Activated T-helper 1 cell treated with anti-CD3 and anti-CD28 coated beads, Interleukin-12 subunit alpha, Interleukin-12 subunit beta, Interleukin-2, Interleukin-4 antibody, amounts not matched to agents 30 ng/mL and 10 ng/mL and 1 ng/mL, durations not matched to agents 14 hours and 24 hours and 36 hours (primary cell): ENCODE measurements around the gene EN2. TPM values are rescaled to one million over a fixed set of nuclear protein-coding genes. Genes with fewer than 3 reads are reported as not detected.
"Not testable (repeated sequence)": the region's sequence is repeated elsewhere in the genome, so short reads cannot be mapped to it uniquely, and the experiment has no call there.

Experiments
- DNase-seq: peaks from one replicate; pipeline ENCODE4 v3.0.0; 2021; ENCODE audit warnings: low spot score
- H3K27ac Mint-ChIP-seq: one replicate; pipeline ENCODE4 v1.8.0; 2021; ENCODE audit warnings: mild to moderate bottlenecking, mixed read lengths
- H3K27me3 Mint-ChIP-seq: one replicate; pipeline ENCODE4 v1.8.0; 2022; ENCODE audit warnings: mild to moderate bottlenecking, moderate library complexity, mixed read lengths; ENCODE audit not compliant: insufficient read depth
- H3K36me3 Mint-ChIP-seq: one replicate; pipeline ENCODE4 v1.8.0; 2021; ENCODE audit warnings: low read depth, mixed read lengths
- H3K4me1 Mint-ChIP-seq: one replicate; pipeline ENCODE4 v1.8.0; 2021; ENCODE audit warnings: low read depth, mixed read lengths
- H3K4me3 Mint-ChIP-seq: one replicate; pipeline ENCODE4 v1.8.0; 2021; ENCODE audit warnings: mild to moderate bottlenecking, moderate library complexity, mixed read lengths
- H3K9me3 Mint-ChIP-seq: one replicate; pipeline ENCODE4 v1.8.0; 2021; ENCODE audit warnings: mixed read lengths
- intact Hi-C: fragments of 100-400 bp; cut with micrococcal nuclease; formaldehyde crosslinking; loops from one replicate; pipeline ENCODE4 v1.15.1; 2024
- total RNA-seq: library from RNA; stranded (reverse); gene quantifications from 2 replicates; pipeline ENCODE4 v1.2.3, GENCODE V29; 2022

EN2 gene
- total RNA-seq, 1 donor from 2014 or later = not detected

DNA sequence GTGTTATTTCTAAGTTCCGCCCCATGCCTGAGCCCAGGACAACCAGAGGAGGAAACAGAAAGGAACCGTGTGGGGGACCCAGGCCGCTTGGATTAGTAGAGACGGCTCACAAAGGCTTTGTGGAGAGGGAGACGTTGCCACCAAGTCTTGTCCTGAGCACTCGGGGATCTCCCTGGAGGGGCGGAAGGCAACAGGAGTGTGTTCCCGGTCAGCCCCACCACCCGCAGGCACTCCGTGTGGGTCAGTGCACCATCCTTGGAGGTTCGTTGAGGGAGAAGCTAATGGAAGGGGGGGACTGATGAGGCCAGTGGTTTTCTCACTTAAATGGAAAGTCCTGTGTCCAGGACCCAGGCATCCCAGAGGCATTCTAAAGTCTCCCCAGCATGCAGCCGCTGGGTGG is 26.7 kb upstream of the EN2 start:
- intact Hi-C loops = no loop called here
- Mint-ChIP-seq H3K27ac (no peak overlapping the region), H3K36me3 (no peaks in the 10 kb centered on the region), H3K27me3 (peaks cover 17% of the 10 kb centered on the region), H3K9me3 (no peaks in the 10 kb centered on the region), H3K4me1 (no peaks in the 10 kb centered on the region), H3K4me3 (no peak overlapping the region)
- no peak for DNase-seq

DNA sequence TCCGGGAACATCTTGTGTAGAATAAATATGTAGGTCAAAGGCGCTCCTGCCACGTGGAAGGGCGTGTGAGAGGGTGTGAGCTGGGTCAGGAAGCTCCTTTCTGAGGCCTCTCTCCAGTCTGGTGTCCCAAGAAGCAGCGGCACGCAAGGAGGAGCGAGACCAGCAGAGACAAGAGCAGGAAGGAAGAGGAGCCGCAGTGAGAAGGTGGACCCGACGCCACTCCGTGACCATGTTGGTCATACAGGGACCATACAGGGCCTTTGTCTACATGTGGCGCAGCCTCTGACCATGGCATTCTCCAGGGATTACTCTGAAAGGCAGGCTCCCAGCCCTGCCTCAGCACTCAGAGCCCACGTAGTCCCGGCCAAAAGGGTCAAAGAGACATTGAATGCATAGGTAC is 26.2 kb upstream of the EN2 start:
- DNase-seq = no peak
- H3K27ac Mint-ChIP-seq = no peak overlapping the region
- peaks cover 21% of the 10 kb centered on the region for H3K27me3 Mint-ChIP-seq
- intact Hi-C loops = no loop called here
- H3K9me3 Mint-ChIP-seq = no peaks in the 10 kb centered on the region
- no peaks in the 10 kb centered on the region for H3K36me3 Mint-ChIP-seq
- no peaks in the 10 kb centered on the region for H3K4me1 Mint-ChIP-seq
- no peak overlapping the region for H3K4me3 Mint-ChIP-seq

DNA sequence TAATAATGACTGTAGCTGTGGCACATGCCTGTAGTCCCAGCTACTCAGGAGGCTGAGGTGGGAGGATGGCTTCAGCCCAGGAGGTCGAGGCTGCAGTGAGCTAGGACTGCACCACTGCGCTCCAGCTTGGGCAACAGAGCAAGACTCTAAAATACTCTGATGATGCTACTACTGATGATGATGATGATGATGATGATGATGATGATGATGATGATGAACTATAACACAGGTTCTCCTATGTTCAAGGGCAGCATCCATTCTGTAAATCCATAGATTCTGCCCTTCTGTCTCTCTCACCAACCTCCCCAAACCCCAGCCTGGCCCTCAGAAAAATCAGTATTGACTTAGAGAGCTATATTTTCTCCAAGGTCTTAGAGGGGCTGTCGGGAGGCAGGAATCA is 22.8 kb upstream of the EN2 start:
- Mint-ChIP-seq H3K36me3 (no peaks in the 10 kb centered on the region), H3K27me3 (peaks cover 20% of the 10 kb centered on the region), H3K9me3 (no peaks in the 10 kb centered on the region), H3K27ac (no peak overlapping the region), H3K4me3 (no peak overlapping the region), H3K4me1 (no peaks in the 10 kb centered on the region)
- DNase-seq = no peak
- intact Hi-C loops = no loop called here

DNA sequence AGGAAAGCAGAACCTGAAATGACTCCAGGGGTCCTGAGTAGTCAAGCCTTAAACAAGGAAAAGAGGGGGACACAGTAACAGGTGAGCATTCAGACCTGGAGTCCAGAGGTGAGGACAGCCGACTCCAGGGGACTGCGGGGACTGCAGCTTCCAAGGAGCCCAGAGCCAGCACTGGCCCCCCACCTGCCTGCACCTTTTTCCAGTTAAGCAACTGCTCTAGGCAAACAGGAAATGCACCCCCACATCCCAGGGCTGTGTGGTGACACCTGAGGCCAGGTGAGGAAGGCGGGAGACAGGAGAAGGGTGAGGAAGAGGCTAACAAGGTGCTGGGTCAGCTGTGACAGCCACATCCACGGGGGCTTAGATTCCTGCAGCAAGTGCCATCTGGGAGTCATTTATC is 20.1 kb upstream of the EN2 start:
- Mint-ChIP-seq H3K4me3 (no peak overlapping the region), H3K9me3 (no peaks in the 10 kb centered on the region), H3K27me3 (peaks cover 17% of the 10 kb centered on the region), H3K27ac (no peak overlapping the region), H3K36me3 (no peaks in the 10 kb centered on the region), H3K4me1 (no peaks in the 10 kb centered on the region)
- intact Hi-C loops = no loop called here
- DNase-seq = no peak

DNA sequence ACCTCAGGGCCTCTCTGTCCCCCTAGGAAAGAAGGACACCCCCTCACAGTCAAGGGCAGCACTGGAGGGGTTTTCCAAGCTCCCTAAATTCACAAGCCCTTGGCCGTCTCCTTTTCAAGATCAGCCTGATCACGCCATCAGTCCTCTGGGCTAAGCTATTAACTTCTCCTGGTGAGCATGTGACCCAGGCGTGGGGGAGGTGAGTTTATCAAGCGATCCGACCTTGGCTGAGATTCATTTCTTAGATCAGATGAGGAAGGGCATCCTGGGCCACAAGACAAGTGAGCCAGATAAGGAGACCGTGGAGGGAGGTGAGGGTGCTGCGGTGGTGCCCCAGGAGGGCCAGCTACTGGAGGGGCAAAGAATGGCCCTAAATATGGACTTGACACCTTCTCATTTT is 19.2 kb upstream of the EN2 start:
- H3K36me3 Mint-ChIP-seq = no peaks in the 10 kb centered on the region
- no peak overlapping the region for H3K27ac Mint-ChIP-seq
- peaks cover 22% of the 10 kb centered on the region for H3K27me3 Mint-ChIP-seq
- intact Hi-C loops = no loop called here
- H3K9me3 Mint-ChIP-seq = no peaks in the 10 kb centered on the region
- DNase-seq = no peak
- H3K4me3 Mint-ChIP-seq = no peak overlapping the region
- H3K4me1 Mint-ChIP-seq = no peaks in the 10 kb centered on the region

DNA sequence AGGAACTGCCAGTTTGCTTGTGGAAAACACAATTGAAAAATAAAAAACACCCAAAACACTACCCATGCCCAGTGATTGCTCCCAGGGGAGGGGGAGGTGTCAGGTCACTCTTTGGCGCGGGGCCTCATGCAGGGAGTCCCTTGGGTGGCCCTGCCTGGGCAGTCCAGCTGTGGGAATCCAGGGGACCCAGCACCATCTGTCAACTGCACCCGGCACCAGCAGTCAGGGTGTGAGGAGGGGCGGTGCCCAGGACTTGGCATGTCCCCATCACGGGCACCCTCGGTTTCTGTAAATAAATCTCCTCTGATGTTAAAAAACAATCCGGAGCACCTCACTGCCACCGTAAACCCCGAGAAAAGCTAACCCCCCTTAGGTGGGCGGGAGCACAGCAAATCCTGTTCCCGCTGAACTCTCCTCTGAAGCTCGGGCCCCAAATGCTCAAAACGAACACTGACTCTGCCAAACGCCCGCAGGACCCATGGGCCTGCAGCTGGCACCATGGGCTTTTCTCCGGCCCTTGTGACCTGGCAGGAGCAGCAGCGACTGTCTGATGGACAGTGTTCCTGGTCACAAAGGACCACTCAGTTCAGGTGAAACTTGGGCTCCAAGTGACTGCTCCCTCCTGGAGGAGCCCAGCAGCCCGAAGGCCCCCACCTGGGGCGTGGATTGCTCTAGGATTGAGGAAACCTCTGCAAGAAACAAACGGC is 18.5 kb upstream of the EN2 start:
- H3K27me3 Mint-ChIP-seq = peaks cover 25% of the 10 kb centered on the region
- no peak overlapping the region for H3K27ac Mint-ChIP-seq
- intact Hi-C loops = no loop called here
- DNase-seq = no peak
- H3K4me1 Mint-ChIP-seq = no peaks in the 10 kb centered on the region
- no peaks in the 10 kb centered on the region for H3K9me3 Mint-ChIP-seq
- no peaks in the 10 kb centered on the region for H3K36me3 Mint-ChIP-seq
- H3K4me3 Mint-ChIP-seq = no peak overlapping the region

DNA sequence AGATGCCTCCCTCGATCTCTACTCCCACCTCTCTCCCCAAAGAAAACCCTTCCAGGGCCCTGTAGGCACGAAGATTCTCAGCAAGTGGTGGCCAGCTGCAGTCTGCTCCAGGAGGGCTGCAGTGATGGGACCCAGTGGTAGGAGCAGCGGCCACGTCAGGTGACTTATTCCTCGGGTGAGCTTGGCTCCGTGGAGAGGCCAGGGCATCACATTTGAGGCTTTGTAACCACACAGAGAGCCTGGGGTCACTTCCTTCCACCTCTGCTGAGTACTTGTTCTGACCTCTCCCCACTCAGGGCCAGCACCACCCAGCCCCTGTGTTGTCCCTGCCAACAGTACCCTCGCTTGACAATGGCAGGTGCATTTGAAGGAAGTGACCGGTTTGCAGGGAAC is 17.9 kb upstream of the EN2 start:
- H3K4me1 Mint-ChIP-seq = no peaks in the 10 kb centered on the region
- H3K27ac Mint-ChIP-seq = no peak overlapping the region
- no peaks in the 10 kb centered on the region for H3K9me3 Mint-ChIP-seq
- intact Hi-C loops = no loop called here
- no peaks in the 10 kb centered on the region for H3K36me3 Mint-ChIP-seq
- no peak overlapping the region for H3K4me3 Mint-ChIP-seq
- H3K27me3 Mint-ChIP-seq = peaks cover 29% of the 10 kb centered on the region
- no peak for DNase-seq

DNA sequence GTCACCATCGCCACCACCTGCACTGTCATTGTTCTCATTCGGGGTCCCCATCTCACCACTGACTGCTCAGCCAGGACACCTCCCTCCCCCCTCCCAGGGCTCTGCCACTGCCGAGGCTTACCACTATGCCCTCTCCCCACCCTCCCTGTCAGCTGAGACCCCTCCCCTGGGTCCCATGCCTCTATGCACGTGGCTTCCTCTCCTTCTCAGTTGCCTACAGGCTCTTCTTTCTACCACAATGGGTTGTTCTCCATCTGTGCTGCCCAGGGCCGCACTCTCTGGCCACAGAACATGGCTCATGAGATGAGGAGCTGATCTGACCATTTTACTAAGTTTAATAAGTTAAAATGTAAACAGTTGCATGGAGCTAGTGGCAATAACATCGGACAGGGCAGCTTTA is 16.1 kb upstream of the EN2 start:
- no peaks in the 10 kb centered on the region for H3K4me1 Mint-ChIP-seq
- H3K36me3 Mint-ChIP-seq = no peaks in the 10 kb centered on the region
- H3K27ac Mint-ChIP-seq = no peak overlapping the region
- no peak overlapping the region for H3K4me3 Mint-ChIP-seq
- H3K9me3 Mint-ChIP-seq = no peaks in the 10 kb centered on the region
- no peak for DNase-seq
- intact Hi-C loops = no loop called here
- H3K27me3 Mint-ChIP-seq = peaks cover 24% of the 10 kb centered on the region

DNA sequence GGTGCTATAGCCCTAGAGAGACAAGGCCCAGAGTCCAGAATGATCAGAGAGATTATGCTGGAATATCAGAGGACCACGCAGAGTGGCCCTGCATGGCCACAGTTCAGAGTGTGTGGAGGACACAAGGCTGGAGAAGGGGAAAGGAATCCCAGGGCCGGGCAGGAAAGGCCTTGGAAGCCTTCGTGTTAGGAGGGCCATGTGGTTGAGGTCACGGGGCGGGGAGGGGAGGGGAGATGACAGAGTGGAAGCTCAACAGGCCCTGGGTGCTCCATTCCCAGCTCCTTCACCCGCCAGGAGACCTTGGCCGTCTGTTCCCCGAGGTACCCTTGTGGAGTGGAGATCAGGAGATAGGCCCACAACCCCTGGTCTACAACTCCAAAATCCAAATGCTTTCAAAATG is 13.2 kb upstream of the EN2 start:
- H3K9me3 Mint-ChIP-seq = no peaks in the 10 kb centered on the region
- no peak overlapping the region for H3K27ac Mint-ChIP-seq
- H3K4me1 Mint-ChIP-seq = no peaks in the 10 kb centered on the region
- no peak overlapping the region for H3K4me3 Mint-ChIP-seq
- H3K36me3 Mint-ChIP-seq = peaks cover 6% of the 10 kb centered on the region
- intact Hi-C loops = no loop called here
- no peak for DNase-seq
- peaks cover 37% of the 10 kb centered on the region for H3K27me3 Mint-ChIP-seq

DNA sequence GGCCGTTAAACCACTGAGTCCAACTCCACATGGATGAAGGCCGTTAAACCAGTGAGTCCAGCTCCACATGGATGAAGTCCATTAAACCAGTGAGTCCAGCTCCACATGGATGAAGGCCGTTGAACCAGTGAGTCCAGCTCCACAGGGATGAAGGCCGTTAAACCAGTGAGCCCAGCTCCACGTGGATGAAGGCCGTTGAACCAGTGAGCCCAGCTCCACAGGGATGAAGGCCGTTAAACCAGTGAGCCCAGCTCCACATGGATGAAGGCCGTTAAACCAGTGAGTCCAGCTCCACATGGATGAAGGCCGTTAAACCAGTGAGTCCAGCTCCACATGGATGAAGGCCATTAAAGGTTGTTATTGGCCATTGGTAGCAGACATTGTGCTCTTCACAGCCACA is 12.3 kb upstream of the EN2 start:
- H3K36me3 Mint-ChIP-seq, H3K4me1 Mint-ChIP-seq, H3K9me3 Mint-ChIP-seq, intact Hi-C loops, DNase-seq, H3K27ac Mint-ChIP-seq, H3K4me3 Mint-ChIP-seq: not testable (repeated sequence)
- peaks cover 40% of the 10 kb centered on the region for H3K27me3 Mint-ChIP-seq

DNA sequence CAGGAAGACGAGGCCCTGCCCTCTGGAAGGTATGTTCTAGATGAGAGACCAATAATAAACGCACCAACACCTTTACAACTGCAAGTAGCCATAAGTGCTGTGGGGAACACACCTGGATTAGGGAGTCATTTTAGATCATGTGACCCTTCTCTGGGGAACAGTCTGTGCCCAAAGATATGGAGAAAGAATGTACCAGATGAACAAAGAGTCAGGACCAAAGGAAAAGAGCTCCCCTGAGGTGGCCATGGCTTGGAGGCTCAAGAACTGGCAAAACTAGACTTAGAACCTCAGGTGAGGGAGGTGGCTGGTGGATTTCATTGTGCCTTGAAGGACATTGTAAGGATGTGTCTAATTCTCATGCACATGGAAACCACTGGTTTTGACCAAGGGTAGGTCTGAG is 10.3 kb upstream of the EN2 start:
- Mint-ChIP-seq H3K4me1 (no peaks in the 10 kb centered on the region), H3K27ac (peak overlapping the region; percentile 79), H3K36me3 (peaks cover 6% of the 10 kb centered on the region), H3K27me3 (peaks cover 56% of the 10 kb centered on the region), H3K4me3 (no peak overlapping the region), H3K9me3 (no peaks in the 10 kb centered on the region)
- DNase-seq = no peak
- intact Hi-C loops = no loop called here

DNA sequence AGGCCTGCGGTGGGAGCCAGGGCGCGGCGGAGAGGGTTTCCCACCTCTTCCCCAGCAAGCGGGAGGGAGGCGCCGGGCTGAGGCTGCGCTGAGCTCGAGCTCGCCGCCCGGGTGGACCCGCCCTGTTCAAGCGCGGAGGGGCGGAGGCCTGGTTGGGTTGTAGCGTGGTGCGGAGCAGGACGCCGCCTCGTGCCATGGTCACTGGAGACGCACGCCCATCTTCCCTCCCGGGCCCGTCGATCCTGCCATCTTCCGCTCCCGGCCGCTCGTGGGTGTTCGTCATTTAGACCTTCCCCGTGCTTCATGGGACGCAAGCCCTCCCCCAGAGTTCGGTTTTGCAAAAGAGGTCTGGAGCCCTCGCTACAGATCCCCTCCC is 9.3 kb upstream of the EN2 start:
- DNase-seq = no peak
- no peak overlapping the region for H3K4me3 Mint-ChIP-seq
- H3K9me3 Mint-ChIP-seq = no peaks in the 10 kb centered on the region
- intact Hi-C loops = no loop called here
- H3K27me3 Mint-ChIP-seq = peaks cover 56% of the 10 kb centered on the region
- no peaks in the 10 kb centered on the region for H3K4me1 Mint-ChIP-seq
- no peak overlapping the region for H3K27ac Mint-ChIP-seq
- peaks cover 6% of the 10 kb centered on the region for H3K36me3 Mint-ChIP-seq

DNA sequence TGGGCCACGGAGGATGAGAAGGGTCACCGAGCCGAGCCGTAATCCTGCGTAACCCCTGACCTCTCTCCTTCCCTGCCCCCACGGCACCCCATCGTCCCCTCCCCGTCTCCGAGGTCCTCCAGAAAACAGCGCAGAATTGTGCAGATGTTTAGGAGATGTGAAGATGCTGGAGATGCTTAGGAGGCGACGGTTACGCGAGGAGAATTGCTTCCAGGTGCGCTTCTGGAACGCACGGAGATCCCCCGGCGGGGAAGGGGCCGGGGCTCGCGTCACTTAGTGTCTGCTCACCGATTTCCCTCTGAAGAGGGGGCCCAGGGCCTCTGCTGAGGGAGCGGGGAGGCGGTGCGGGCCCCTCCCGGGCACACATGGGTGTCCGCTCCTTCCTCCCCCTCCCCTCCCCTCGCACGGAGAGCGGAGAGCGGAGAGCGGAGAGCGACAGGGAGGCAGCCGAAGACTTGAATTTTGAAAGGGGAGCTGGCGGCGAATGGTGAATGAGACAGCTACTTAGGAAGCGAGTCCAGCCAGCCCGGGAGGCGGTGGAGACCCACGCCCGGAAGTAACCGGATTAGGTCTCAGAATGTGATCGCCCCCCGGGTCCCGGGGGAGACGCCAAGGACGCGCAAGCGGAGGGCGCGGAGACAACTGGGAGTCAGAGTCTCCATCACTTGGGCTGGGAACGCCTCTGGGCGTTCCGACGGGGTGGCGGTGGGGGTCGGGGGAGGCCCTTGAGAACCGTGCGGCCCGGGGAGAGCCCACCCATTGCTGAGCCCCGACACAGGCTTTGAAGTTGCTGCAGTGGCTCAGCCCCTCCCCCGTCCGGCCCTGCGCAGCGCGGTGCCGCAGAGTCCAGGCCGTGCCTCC is 8.7 kb upstream of the EN2 start:
- intact Hi-C loops = no loop called here
- Mint-ChIP-seq H3K36me3 (peaks cover 6% of the 10 kb centered on the region), H3K27me3 (peaks cover 57% of the 10 kb centered on the region), H3K4me3 (no peak overlapping the region), H3K4me1 (no peaks in the 10 kb centered on the region), H3K27ac (no peak overlapping the region), H3K9me3 (no peaks in the 10 kb centered on the region)
- DNase-seq = no peak
